ENCODE measurements around the gene PAXX.
"Not testable (repeated sequence)": the region's sequence is repeated elsewhere in the genome, so short reads cannot be mapped to it uniquely, and the experiment has no call there.

The PAXX gene

GRCh38 chr9:137019891-137020683 is 27.9 kb downstream of the PAXX start:
- DNase-seq = no peak

DNA sequence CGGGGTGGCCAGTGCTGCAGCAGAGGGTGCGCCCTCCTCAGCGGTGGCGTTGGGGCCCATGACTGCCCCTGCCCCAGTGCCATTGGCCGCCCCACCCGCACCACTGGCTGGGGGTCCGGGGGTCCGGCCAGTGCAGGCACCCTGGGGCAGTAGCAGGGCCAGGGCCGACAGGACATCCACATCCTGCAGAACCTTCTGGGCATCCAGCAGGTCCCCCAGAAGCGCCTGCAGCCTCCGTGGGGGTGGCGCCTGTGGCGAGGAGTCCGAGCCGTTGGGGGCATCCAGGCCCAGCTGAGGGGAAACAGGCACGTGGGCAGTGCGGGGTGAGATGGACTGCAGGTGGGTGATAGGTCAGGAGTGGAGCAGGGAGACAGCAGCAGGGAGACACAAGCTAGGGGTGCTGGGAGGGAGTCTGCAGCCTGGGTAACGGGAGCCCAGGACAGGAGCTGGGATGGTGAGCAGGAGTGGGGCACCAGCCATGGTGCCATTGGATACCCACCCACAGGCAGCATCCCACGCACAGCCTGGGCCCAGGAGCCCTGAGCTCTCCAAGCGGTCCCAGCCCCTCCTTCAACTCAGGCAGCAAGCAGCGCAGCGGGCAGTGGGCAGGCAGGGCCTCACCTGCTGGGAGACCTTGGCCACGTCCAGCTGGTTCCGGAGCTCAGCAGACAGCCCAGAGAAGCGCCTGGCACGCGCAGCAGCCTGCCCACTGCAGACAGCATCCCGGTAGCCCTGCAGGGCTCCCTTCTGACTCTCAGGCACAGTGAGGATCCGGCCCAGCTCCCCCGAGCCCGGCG is 28.7 kb downstream of the PAXX start:
- DNase-seq = no peak

DNA sequence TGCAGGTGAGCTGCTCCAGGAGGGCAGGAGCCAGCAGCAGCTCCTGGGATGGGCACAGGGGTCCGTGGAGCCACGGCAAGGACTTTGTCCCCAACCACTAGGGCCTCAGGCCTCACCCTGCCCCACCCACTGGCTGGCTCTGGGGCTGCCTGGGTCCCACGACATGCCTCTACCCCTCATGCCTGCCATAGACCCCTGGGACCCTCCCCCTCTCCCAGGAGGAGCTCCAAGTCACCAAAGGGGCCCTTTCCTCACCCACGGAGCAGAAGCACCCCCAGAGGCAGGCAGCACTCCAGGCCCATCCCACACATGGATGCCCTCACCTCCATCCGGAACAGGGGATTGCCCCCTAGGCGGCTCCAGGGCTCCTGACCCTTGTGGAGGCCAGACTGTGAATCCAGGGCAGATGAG is 29.4 kb downstream of the PAXX start:
- no peak for DNase-seq

GRCh38 chr9:137021979-137022661 is 29.9 kb downstream of the PAXX start:
- DNase-seq = peak; percentile 60

GRCh38 chr9:137022662-137023008 is 30.4 kb downstream of the PAXX start:
- DNase-seq = no peak

GRCh38 chr9:137023157-137023556 is 30.9 kb downstream of the PAXX start:
- DNase-seq = no peak

GRCh38 chr9:137023583-137023991 is 31.4 kb downstream of the PAXX start:
- DNase-seq = no peak

GRCh38 chr9:137025517-137025966 is 33.3 kb downstream of the PAXX start:
- no peak for DNase-seq

- DNase-seq = no peak
These were observed 34.2 kb downstream of the PAXX start for GRCh38 chr9:137026384-137026783.

GRCh38 chr9:137026828-137027227 is 34.6 kb downstream of the PAXX start:
- DNase-seq = no peak

GRCh38 chr9:137027369-137028262 is 35.4 kb downstream of the PAXX start, which contains the start of gene ABCA2:
ABCA2 (minus strand) TSS chr9:137028237; CDS start chr9:137028140, 97 bp downstream.
- no peak for DNase-seq

DNA sequence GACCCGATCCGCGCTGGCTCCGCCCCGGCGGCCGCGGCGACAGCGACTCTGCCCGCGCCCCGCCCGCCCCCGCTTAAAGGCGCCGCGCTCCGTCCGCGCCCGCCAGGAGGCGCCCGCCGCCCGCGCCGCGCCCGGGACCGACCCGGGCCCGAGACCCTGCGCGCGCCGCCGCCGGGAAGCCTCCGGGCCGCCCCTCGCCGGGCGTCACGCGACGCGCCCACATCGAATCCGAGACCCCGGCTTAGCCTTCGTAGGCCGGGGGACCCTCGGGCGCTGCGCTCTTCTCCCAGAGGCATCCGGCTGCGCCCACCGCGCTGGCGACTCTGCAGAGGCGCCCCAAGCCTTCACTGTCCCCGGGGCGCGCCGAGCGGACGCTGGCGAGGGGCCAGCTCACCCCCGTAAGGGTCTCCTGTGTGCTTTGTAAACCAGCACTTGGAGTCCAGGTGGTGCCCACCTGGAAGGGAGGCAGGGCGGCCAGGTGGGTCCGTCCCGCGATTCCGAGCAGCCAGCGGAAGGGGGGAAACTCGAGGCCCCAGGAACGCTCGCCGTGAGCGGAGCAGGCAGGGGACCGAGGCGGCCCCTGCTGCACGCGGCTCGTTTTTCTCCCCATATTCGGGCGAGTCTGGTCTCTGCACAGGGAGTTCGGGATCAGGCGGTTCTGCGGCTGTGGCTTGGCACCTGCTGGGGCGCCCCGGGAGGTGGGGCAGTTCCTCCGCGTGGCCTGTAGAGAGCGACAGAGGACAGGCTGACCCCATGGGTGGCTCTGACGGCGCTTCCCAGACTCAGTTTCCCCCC is 36.2 kb downstream of the PAXX start:
- DNase-seq = peak; percentile 45

GRCh38 chr9:137029058-137029936 is 37.1 kb downstream of the PAXX start:
- peak; percentile 61 for DNase-seq

DNA sequence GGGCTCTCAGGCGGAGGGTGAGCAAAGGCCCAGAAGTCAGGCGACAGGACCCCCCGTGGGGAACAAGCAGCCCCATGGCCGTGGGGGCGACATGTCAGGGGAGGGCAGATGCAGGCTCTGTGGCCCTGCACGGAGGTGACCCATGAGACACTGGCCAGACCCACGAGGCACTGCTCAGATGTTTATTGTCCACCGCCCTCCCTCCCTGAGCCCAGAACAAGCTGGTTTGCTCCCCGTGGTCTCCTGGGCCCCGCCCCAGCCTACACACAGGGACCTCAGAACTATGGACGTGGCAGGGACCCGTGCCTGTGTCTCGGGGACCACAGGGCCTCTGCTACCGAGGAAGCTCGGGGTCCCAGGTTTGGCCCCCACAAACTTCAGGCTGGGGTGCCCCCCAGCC is 37.8 kb downstream of the PAXX start:
- DNase-seq = no peak

DNA sequence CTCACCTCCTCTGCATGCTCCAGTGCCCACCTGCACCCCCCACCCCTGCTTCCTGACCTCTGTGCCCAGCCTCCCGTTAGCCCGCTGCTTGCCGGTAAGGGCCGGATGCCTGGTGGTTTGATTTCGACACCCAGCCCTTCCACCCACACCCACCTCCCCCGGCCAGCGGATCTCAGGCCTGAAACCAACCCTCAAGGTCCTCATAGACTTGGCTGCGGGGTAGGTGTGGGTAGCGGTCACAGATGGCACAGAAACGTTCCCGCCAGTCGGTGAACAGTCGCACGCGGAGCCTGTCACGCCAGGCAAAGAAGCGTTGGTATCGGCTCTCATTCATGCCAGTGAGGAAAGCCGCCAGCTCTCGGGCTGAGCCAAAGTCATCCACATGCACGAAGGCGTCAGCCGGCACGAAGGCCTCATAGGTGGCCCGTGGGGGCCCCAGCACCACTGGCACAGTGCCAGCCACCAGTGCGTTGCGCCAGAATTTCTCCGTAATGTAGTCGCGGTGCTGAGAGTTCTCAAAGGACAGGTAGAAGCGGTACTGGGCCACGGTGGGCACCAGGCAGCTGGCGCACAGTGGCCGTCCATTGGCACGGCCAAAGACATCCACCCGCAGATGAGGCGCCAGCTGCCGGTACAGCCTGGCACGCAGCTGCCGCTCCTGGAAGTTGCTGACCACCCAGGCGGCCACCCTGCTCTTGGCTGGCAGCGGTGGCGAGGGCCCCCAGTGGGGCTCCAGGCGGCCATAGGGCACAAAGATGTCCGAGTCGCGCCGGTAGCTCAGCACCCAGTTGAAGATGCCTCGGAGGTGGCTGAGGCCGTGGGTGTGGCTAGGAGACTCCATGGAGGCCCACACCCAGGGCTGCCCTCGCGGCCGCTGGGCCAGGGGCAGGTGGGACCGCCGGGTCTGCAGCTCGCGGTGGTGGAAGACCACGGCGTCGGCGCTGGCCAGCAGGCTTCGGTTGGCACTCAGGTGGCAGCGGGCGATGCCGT is 38.6 kb downstream of the PAXX start:
- no peak for DNase-seq

DNA sequence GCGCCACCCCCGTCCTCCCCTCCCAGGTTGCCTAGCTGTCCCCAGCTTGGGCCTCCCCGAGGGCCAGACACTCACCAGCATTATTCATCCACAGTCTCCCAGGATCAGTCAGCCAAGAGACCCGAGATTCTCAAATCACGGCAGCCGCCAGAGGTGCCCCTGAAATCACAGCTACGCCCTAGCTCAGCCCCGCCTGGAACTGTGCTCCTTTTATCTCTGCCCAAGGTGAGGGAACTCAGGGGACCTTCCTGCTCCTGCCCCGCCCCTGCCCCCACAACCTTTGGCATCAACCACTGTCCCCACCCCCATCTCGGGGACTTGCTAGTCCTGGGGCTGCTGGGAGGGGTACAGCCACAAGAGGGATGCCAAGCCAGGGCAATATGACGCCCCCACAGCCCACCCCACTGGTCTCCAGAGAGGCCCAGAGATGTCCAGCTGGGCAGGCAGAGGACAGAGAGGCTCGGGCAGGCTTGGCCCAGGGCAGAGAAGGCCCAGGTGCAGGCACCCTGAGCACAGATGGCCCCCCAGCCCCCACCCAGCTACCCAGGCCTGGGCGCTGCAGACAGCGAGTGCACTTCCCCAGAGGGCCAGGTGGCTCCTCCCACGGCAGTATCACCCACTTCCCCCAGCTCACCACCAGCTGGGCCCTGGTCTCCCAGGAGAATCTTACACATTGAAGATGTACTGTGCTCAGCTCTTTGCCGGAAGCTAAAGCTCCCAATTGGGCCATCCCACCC is 39.9 kb downstream of the PAXX start, which contains the start of gene FUT7:
Gene FUT7, minus strand, starts transcription at position 185 of the 737 bp plus-strand sequence. Its CDS starts 97 bp downstream, at position 88.
- DNase-seq = no peak

DNA sequence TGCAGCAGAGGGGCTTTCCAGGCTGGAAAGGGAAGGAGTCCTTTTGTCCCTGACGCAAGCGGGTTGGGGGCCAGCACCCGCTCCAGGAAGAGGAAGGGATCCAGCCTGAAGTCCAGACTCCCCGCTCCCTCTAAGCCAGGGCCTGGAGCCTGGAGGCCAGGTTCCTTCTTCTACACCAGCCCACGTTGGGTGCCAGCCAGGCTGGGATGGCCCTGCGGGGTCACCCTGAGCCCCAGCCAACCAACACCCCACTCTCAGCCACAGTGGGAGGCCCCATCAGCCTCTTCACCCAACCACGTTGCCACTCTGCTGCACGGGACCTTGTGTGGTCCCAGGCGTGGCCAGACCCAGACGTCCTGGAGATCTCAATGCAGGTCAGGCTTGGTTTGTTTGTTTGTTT is 40.6 kb downstream of the PAXX start:
- DNase-seq = no peak

DNA sequence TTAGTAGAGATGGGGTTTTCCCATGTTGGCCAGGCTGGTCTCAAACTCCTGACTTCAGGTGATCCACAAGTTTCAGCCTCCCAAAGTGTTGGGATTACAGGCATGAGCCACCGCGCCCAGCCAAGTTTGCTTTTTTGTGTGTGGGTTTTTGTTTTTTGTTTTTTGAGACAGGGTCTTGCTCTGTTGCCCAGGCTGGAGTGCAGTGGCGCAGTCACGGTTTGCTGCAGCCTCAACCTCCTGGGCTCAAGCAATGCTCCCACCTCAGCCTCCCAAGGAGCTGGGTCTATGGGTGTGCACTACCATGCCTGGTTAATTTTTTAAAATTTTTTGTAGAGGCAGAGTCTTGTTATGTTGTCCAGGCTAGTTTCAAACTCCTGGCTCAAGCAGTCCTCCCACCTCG is 41.3 kb downstream of the PAXX start:
- DNase-seq = not testable (repeated sequence)

Data from activated T-cell treated with anti-CD3 and anti-CD28 coated beads for 4 hours (primary cell).